Right atrium auricular region (tissue), 2 donors: ENCODE measurements around the gene LPP. TPM values are rescaled to one million over a fixed set of nuclear protein-coding genes. Genes with fewer than 3 reads are reported as not detected.

Source experiments
- DNase-seq: peaks from one replicate; pipeline ENCODE4 v3.0.0-alpha.2; 2019; ENCODE audit warnings: low spot score
- H3K27ac ChIP-seq, 2 donors: fragments of 200-600 bp; sonication (generic); 1 replicate in 1 of 2; 2 replicates in 1 of 2; pipeline ENCODE4 v1.5.1; 2016 to 2019
- H3K27me3 ChIP-seq, 2 donors: fragments of 200-600 bp; sonication (generic); one replicate each; pipeline versions ENCODE4 v1.5.1 to v1.6.0; 2017 to 2019
- H3K36me3 ChIP-seq: fragments of 200-600 bp; sonication (generic); one replicate; pipeline ENCODE4 v1.5.1; 2016
- H3K4me1 ChIP-seq, 2 donors: fragments of 200-600 bp; sonication (generic); one replicate each; pipeline versions ENCODE4 v1.5.1 to v1.6.0; 2017 to 2019
- H3K4me3 ChIP-seq, 2 donors: fragments of 200-600 bp; sonication (generic); 1 replicate in 1 of 2; 2 replicates in 1 of 2; pipeline ENCODE4 v1.5.1; 2017 to 2019; ENCODE audit warnings: mild to moderate bottlenecking in 1 of 2, moderate library complexity in 1 of 2
- H3K9me3 ChIP-seq, 2 donors: fragments of 200-600 bp; sonication (generic); one replicate each; pipeline ENCODE4 v1.5.1; 2019
- CTCF ChIP-seq, 2 donors: fragments of 200-600 bp; sonication (generic); IDR thresholded peaks; one replicate each; pipeline ENCODE4 v1.5.1; 2019; ENCODE audit warnings: antibody characterized with exemption in 2 of 2
- total RNA-seq, 2 donors: library from RNA; depleted of rRNA; stranded (reverse); fragments of >200 nt; gene quantifications; one replicate each; pipeline ENCODE4 v1.1.0, GENCODE V29; 2016

Gene LPP
- total RNA-seq, 2 donors from 2014 or later = 117 to 186 TPM

DNA sequence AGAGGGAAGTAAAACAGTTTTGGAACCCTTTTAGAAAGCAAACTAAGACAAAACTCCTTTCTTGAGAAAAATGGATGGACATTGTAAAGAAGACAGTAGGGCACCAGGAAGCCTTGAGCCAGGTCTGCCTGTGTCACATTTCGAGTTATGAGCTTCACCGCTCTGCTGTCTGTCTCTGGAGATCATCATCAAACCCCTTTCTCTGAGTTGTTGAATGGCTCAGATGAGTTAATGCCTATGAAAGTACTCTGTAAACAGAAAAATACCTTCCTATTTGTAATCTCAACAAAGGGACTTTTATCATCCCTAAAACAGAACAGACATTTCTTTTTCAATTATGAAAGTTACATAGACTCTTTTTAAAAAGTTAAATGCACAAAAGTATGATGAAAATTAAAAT is 145.8 kb downstream of the LPP start:
- Histone ChIP-seq H3K27me3 (no peaks in the 10 kb centered on the region), H3K36me3 (peaks cover 4% of the 10 kb centered on the region), H3K4me3 (no peak overlapping the region), H3K4me1 (peaks cover 0 to 78% of the 10 kb centered on the region in 2 donors), H3K27ac (peak overlapping the region in 1 of 2 donors; percentile 18), H3K9me3 (no peaks in the 10 kb centered on the region)
- DNase-seq = no peak
- no peak for TF ChIP-seq CTCF (IDR thresholded peaks at IDR 0.05)

DNA sequence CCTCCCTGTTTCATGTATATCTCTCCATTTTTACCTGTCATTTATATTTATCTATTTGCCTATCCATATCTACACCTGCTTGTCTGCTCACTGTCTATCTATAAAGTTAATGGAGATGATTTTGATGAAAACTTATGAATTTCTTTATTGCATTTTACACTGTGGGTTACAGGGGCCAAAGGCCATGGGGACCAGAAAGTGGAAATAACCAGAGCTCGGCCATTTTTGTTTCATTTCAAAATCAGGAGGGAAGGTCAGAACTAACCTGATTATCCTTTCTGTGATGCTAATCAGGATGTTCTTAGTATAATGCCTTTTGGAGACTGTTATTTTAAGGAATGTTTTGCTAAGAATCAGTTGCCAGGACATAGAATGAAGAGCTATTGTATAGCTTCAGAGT is 147.2 kb downstream of the LPP start:
- no peak for DNase-seq
- Histone ChIP-seq H3K36me3 (peaks cover 4% of the 10 kb centered on the region), H3K4me1 (peaks cover 0 to 64% of the 10 kb centered on the region in 2 donors), H3K27me3 (no peaks in the 10 kb centered on the region), H3K27ac (no peak overlapping the region), H3K9me3 (no peaks in the 10 kb centered on the region), H3K4me3 (no peak overlapping the region)
- TF ChIP-seq CTCF (IDR thresholded peaks at IDR 0.05) = no peak

DNA sequence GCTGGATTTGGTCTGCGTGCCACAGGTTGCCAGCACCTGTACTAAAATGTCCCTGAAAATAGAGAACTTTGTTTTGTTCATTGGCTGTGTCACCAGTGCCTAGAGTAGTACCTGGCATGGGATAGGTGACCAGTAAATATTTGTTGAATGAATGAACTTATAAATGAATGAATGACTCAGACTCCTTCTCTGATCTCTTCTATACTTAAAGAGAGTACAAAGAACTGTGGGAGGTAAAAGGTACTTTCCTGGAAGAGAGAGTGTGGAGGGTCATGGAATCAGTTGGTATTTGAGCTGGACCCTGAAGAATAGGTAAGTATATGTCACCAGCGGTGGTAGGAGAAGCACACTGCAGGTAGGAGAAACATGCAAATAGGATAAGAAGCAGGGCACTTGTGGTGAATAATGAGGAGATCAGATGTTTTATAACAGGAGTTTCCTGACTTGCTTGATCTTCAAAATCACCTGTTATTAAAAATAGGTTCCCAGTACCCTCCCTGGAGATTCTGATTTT is 149.4 kb downstream of the LPP start:
- Histone ChIP-seq H3K27ac (no peak overlapping the region), H3K4me3 (no peak overlapping the region), H3K36me3 (peaks cover 4% of the 10 kb centered on the region), H3K27me3 (no peaks in the 10 kb centered on the region), H3K4me1 (peaks cover 0 to 42% of the 10 kb centered on the region in 2 donors), H3K9me3 (no peaks in the 10 kb centered on the region)
- DNase-seq = no peak
- no peak for TF ChIP-seq CTCF (IDR thresholded peaks at IDR 0.05)

DNA sequence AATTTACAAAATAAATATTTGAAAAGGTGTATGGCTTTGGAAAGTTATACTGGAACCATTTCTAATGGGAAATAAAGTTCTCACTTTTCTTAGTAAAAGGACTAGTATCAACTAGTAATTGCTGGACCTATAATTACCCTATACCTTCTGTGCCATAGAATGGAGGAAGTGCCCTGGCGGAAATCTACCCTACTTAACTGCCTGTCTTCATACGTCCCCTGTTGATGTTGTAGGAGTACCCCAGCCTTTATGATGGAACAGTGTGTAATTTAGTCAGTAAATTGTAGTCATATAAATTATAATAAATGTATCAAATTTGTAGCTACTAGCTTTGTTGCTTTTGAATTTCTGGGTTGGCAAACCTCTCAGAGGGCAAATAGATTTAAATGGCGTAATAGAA is 149.9 kb downstream of the LPP start:
- DNase-seq = no peak
- H3K4me1 ChIP-seq = peaks cover 0 to 37% of the 10 kb centered on the region in 2 donors

DNA sequence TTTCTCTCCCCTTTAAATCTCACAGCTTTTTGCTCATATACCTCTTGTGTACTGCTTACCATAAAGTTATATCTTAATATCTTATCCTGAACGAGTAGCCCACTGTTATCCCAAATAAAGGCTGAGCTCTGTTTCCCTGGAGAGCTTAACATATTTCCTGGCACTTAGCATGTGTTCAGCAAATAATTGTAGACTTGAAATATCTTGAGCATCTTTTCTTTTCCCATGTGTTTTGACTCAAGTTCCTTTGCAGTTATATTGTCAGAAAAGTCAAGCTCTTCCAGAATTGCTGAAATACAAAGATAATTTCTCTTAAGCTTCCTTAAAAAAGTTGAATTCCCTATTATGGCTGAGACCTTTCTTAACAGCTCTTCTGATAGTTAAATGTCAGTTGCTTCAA is 150.5 kb downstream of the LPP start:
- DNase-seq = no peak
- Histone ChIP-seq H3K4me3 (no peak overlapping the region), H3K27ac (no peak overlapping the region), H3K36me3 (peaks cover 4% of the 10 kb centered on the region), H3K4me1 (peaks cover 0 to 30% of the 10 kb centered on the region in 2 donors), H3K27me3 (no peaks in the 10 kb centered on the region), H3K9me3 (no peaks in the 10 kb centered on the region)
- no peak for TF ChIP-seq CTCF (IDR thresholded peaks at IDR 0.05)

More for the DNA sequence above, 149.9 kb downstream of the LPP start:
- H3K36me3 ChIP-seq = peaks cover 4% of the 10 kb centered on the region
- no peak overlapping the region for H3K4me3 ChIP-seq
- no peaks in the 10 kb centered on the region for H3K27me3 ChIP-seq
- H3K9me3 ChIP-seq = no peaks in the 10 kb centered on the region
- H3K27ac ChIP-seq = no peak overlapping the region
- no peak for TF ChIP-seq CTCF (IDR thresholded peaks at IDR 0.05)

- no peak overlapping the region for H3K4me3 ChIP-seq
- no peaks in the 10 kb centered on the region for H3K27me3 ChIP-seq
- no peak for TF ChIP-seq CTCF (IDR thresholded peaks at IDR 0.05)
- H3K36me3 ChIP-seq = peaks cover 4% of the 10 kb centered on the region
- H3K27ac ChIP-seq = no peak overlapping the region
- no peak for DNase-seq
- peaks cover 0 to 29% of the 10 kb centered on the region in 2 donors for H3K4me1 ChIP-seq
- no peaks in the 10 kb centered on the region for H3K9me3 ChIP-seq
Observed at GRCh38 chr3:188305220-188305619, 151.3 kb downstream of the LPP start.
